Loucy (cell line): Measurements from ENCODE around the gene VAMP4.
"Not testable (repeated sequence)": the region's sequence is repeated elsewhere in the genome, so short reads cannot be mapped to it uniquely, and the experiment has no call there.

Experiments
- H2AFZ ChIP-seq: fragments of 200-600 bp; sonication (generic); 2 replicates; pipeline ENCODE4 v1.6.0; 2016; ENCODE audit warnings: antibody characterized with exemption, mild to moderate bottlenecking, low read length, moderate library complexity
- H3F3A ChIP-seq: fragments of 200-600 bp; 2 replicates; pipeline ENCODE4 v1.6.0; 2016; ENCODE audit warnings: antibody characterized with exemption, low read depth, mild to moderate bottlenecking
- H3K27me3 ChIP-seq: fragments of 200-600 bp; sonication (generic); 2 replicates; pipeline ENCODE4 v1.6.1; 2014; ENCODE audit warnings: low read length, mild to moderate bottlenecking; ENCODE audit not compliant: insufficient read depth, poor library complexity, severe bottlenecking
- H3K36me3 ChIP-seq: fragments of 200-600 bp; sonication (generic); 2 replicates; pipeline ENCODE4 v1.6.1; 2016; ENCODE audit warnings: low read length; ENCODE audit not compliant: insufficient read depth
- H3K4me1 ChIP-seq: fragments of 200-600 bp; sonication (generic); 2 replicates; pipeline ENCODE4 v1.5.1; 2014; ENCODE audit warnings: low read length, mild to moderate bottlenecking; ENCODE audit not compliant: insufficient read depth, poor library complexity, severe bottlenecking
- H3K4me2 ChIP-seq: fragments of 200-600 bp; sonication (generic); 2 replicates; pipeline ENCODE4 v1.6.0; 2014; ENCODE audit warnings: antibody characterized with exemption, low read length, low read depth, mild to moderate bottlenecking; ENCODE audit not compliant: poor library complexity, severe bottlenecking
- H3K4me3 ChIP-seq: fragments of 200-600 bp; sonication (generic); 2 replicates; pipeline ENCODE4 v1.5.1; 2014; ENCODE audit warnings: low read length, mild to moderate bottlenecking, mixed read lengths; ENCODE audit not compliant: poor library complexity, severe bottlenecking
- H3K79me2 ChIP-seq: fragments of 200-600 bp; sonication (generic); 2 replicates; pipeline ENCODE4 v1.6.1; 2014; ENCODE audit warnings: low read length; ENCODE audit not compliant: insufficient read depth
- H3K9ac ChIP-seq: fragments of 200-600 bp; sonication (generic); 2 replicates; pipeline ENCODE4 v1.6.0; 2014; ENCODE audit warnings: mild to moderate bottlenecking, low read depth, low read length, moderate library complexity; ENCODE audit not compliant: poor library complexity, severe bottlenecking
- H3K9me2 ChIP-seq: fragments of 200-600 bp; sonication (generic); replicated peaks from 2 replicates; pipeline ENCODE4 v1.6.1; 2016; ENCODE audit warnings: low read depth, low read length, mixed read lengths
- H3K9me3 ChIP-seq: fragments of 200-600 bp; sonication (generic); 2 replicates; pipeline ENCODE4 v1.6.1; 2014; ENCODE audit warnings: mild to moderate bottlenecking, antibody characterized with exemption, low read length, low read depth; ENCODE audit not compliant: insufficient read depth
- H4K20me1 ChIP-seq: fragments of 200-600 bp; sonication (generic); 2 replicates; pipeline ENCODE4 v1.6.0; 2014; ENCODE audit warnings: antibody characterized with exemption, low read length, mild to moderate bottlenecking; ENCODE audit not compliant: insufficient read depth, poor library complexity, severe bottlenecking
- CTCF ChIP-seq: fragments of 200-600 bp; sonication (generic); conservative IDR thresholded peaks from 2 replicates; pipeline ENCODE4 v1.5.1; 2014; ENCODE audit warnings: mild to moderate bottlenecking, antibody characterized with exemption, low read length
- EZH2phosphoT487 ChIP-seq: fragments of 200-600 bp; IDR thresholded peaks from 2 replicates; pipeline ENCODE4 v1.6.1; 2018; ENCODE audit warnings: antibody characterized with exemption, mild to moderate bottlenecking, moderate library complexity, borderline replicate concordance

VAMP4 gene

DNA sequence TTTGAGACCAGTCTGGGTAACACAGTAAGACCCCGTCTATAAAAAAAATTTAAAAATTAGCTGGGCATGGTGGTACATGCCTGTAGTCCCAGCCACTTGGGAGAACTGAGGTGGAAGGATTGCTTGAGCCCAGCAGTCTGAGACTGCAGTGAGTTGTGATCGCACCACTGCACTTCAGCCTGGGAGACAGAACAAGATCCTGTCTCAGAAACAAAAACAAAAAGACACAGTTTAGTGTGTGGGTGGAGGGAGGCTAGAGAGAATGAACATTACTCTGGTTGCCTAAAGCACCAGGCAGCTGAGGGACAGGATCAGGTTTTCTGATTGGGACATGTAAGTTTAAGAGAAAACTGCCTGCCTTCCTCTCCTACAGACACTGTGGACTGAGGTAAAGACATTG is 42.3 kb downstream of the VAMP4 start:
- Histone ChIP-seq H3K9ac (no peak overlapping the region), H3K4me3 (no peak overlapping the region), H3K4me1 (no peaks in the 10 kb centered on the region), H4K20me1 (no peaks in the 10 kb centered on the region), H2AFZ (no peak overlapping the region), H3K36me3 (peaks cover 3% of the 10 kb centered on the region; the same call in 1 of the 2 replicates), H3K9me3 (no peaks in the 10 kb centered on the region), H3K4me2 (no peak overlapping the region), H3F3A (no peaks in the 10 kb centered on the region), H3K27me3 (no peaks in the 10 kb centered on the region), H3K79me2 (no peaks in the 10 kb centered on the region), H3K9me2 (no peaks in the 10 kb centered on the region)
- TF ChIP-seq CTCF (no peak), EZH2phosphoT487 (no peak)

GRCh38 chr1:171695772-171696171 is 46.1 kb downstream of the VAMP4 start:
- not testable (repeated sequence) for H3K4me1 ChIP-seq, H3K36me3 ChIP-seq, H3F3A ChIP-seq, H3K9me3 ChIP-seq, H3K4me3 ChIP-seq, H3K9me2 ChIP-seq, H3K79me2 ChIP-seq, H3K4me2 ChIP-seq, H2AFZ ChIP-seq, H3K27me3 ChIP-seq, H3K9ac ChIP-seq, H4K20me1 ChIP-seq

- H3K9me3 ChIP-seq, H3K79me2 ChIP-seq, H3K4me2 ChIP-seq, H4K20me1 ChIP-seq, H3K27me3 ChIP-seq, H3K9ac ChIP-seq, H3K4me3 ChIP-seq, H3F3A ChIP-seq, H3K36me3 ChIP-seq, H3K4me1 ChIP-seq, H2AFZ ChIP-seq, H3K9me2 ChIP-seq: not testable (repeated sequence)
These were observed 48.3 kb downstream of the VAMP4 start for GRCh38 chr1:171693541-171693940.

GRCh38 chr1:171683870-171684269 is 58.0 kb downstream of the VAMP4 start:
- Histone ChIP-seq H3K4me1 (no peaks in the 10 kb centered on the region), H3K4me3 (no peak overlapping the region), H3K9ac (no peak overlapping the region), H3K4me2 (no peak overlapping the region), H3K9me2 (no peaks in the 10 kb centered on the region), H3K79me2 (no peaks in the 10 kb centered on the region), H3K27me3 (no peaks in the 10 kb centered on the region), H3F3A (no peaks in the 10 kb centered on the region), H3K36me3 (no peaks in the 10 kb centered on the region), H2AFZ (no peak overlapping the region), H4K20me1 (no peaks in the 10 kb centered on the region), H3K9me3 (no peaks in the 10 kb centered on the region)
- TF ChIP-seq CTCF (no peak), EZH2phosphoT487 (no peak)
